Psoas muscle (tissue), 8 donors: ENCODE data around the gene COBL. TPM values are rescaled to one million over a fixed set of nuclear protein-coding genes. Genes with fewer than 3 reads are reported as not detected.

Experiments
- ATAC-seq, 4 donors: fragments of 200-7000 bp; cut with Tn5 transposase; one replicate each; pipeline ENCODE4 v1.9.1; 2020; ENCODE audit warnings: moderate library complexity in 3 of 4, mild to moderate bottlenecking in 2 of 4
- DNase-seq, 2 donors: peaks; one replicate each; pipeline ENCODE4 v3.0.0-alpha.2; 2020
- H3K27ac ChIP-seq: fragments of 200-600 bp; one replicate; pipeline ENCODE4 v1.8.0; 2022
- H3K27me3 ChIP-seq, 3 donors: fragments of 200-600 bp in 1 of 3; one replicate each; pipeline versions ENCODE4 v1.6.1 to v1.8.0; 2013 to 2022; ENCODE audit warnings: low read length in 2 of 3, mild to moderate bottlenecking in 2 of 3, moderate library complexity in 1 of 3; ENCODE audit not compliant: insufficient read depth in 3 of 3
- H3K36me3 ChIP-seq, 2 donors: fragments of 200-600 bp in 1 of 2; one replicate each; pipeline versions ENCODE4 v1.6.1 to v1.8.0; 2013 to 2022; ENCODE audit warnings: low read depth in 1 of 2, mild to moderate bottlenecking in 1 of 2, moderate library complexity in 1 of 2; ENCODE audit not compliant: insufficient read depth in 1 of 2
- H3K4me1 ChIP-seq: fragments of 200-600 bp; one replicate; pipeline ENCODE4 v1.8.0; 2022
- H3K4me3 ChIP-seq: fragments of 200-600 bp; one replicate; pipeline ENCODE4 v1.8.0; 2022; ENCODE audit warnings: mild to moderate bottlenecking
- H3K9me3 ChIP-seq: fragments of 200-600 bp; one replicate; pipeline ENCODE4 v1.8.0; 2022
- WGBS, 3 donors: extraction: QIAGEN DNeasy Blood & Tissue Kit; methylation state at CpG; one replicate each; pipeline versions ENCODE4 v1.1.6 to v1.1.7; 2013; 5-methylcytosine and 5-hydroxymethylcytosine counted together
- intact Hi-C, 2 donors: fragments of 100-400 bp; cut with DNase I; formaldehyde crosslinking; loops; one replicate each; pipeline versions ENCODE4 v1.11.0 to v1.14.2; 2022
- polyA plus RNA-seq, 3 donors: library from polyadenylated mRNA; stranded (reverse); fragments of 200-250 nt; gene quantifications; one replicate each; pipeline ENCODE4 v1.2.3, GENCODE V29; 2013
- total RNA-seq, 4 donors: library from RNA; stranded (reverse); fragmentation: NEBNext Ultra II Directional in 2 of 4; extraction: Animal tissue kit (Norgen Biotek cat#: 25700) in 2 of 4; gene quantifications; one replicate each; pipeline versions ENCODE4 v1.2.1 to v1.2.4, GENCODE V29; 2021 to 2023
- TF ChIP-seq, protein P1 (sequence below): fragments of 200-600 bp; IDR thresholded peaks from one replicate; pipeline ENCODE4 v1.8.0; 2022; ENCODE audit warnings: antibody characterized with exemption
- donor health status: healthy with polysubstance abuse.
- donor health status: DM: no; HTN: no; CAD: no; lungs with moderate emphysema.
- donor health status: Bipolar disorder and iron deficiency.
- donor health status: healthy.
- donor health status: DM: yes; HTN: yes; CAD: no.
- donor health status: DM: no; HTN: no; CAD: no.
- donor health status: DM: no; HTN: no; CAD: no.
- donor health status: DM: yes; HTN: yes; CAD: no.

Gene COBL
- total and polyA plus RNA-seq, 7 donors, result 57.5 to 139 (median 115) TPM

- intact Hi-C loops, result loop anchor here in 1 of 2 donors (5.0 to 10.0 kb wide), 2 partner anchors 281 to 388 kb away; no protein-coding TSS in a partner anchor
- no peaks in the 10 kb centered on the region for H3K9me3 ChIP-seq
Observed at GRCh38 chr7:51073171-51073570, 243.4 kb downstream of the COBL start.

DNA sequence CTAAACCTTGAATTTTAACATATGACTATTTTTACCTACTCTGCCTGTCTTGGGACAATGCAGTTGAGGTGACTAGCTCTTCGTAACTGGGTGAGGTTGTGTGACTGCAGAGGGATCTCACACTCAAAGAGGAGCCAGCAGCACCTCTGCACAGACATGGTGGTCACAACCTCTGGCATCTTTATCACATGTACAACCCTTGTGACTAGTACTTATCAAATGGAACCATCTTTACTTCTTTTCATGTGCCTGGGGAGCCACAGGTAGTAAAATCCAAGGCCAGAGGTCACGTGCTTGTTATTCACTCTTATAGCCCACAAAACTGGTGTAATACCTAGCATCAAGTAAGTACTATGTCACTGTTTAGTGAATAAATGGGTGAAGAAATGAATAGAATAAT, 244.3 kb downstream of the COBL start:
- no peak for ATAC-seq
- Histone ChIP-seq H3K36me3 (no peaks in the 10 kb centered on the region), H3K4me1 (peaks cover 15% of the 10 kb centered on the region), H3K27ac (no peak overlapping the region), H3K4me3 (no peak overlapping the region), H3K9me3 (no peaks in the 10 kb centered on the region), H3K27me3 (no peaks in the 10 kb centered on the region)
- no peak for DNase-seq
- intact Hi-C loops, result loop anchor here in 1 of 2 donors (5.0 to 10.0 kb wide), 2 partner anchors 280 to 387 kb away; no protein-coding TSS in a partner anchor
- WGBS, 3 donors, result 88 to 97% (median 96%) methylated on average over 2 of the region's 2 CpGs
- TF ChIP-seq, protein P1, sequence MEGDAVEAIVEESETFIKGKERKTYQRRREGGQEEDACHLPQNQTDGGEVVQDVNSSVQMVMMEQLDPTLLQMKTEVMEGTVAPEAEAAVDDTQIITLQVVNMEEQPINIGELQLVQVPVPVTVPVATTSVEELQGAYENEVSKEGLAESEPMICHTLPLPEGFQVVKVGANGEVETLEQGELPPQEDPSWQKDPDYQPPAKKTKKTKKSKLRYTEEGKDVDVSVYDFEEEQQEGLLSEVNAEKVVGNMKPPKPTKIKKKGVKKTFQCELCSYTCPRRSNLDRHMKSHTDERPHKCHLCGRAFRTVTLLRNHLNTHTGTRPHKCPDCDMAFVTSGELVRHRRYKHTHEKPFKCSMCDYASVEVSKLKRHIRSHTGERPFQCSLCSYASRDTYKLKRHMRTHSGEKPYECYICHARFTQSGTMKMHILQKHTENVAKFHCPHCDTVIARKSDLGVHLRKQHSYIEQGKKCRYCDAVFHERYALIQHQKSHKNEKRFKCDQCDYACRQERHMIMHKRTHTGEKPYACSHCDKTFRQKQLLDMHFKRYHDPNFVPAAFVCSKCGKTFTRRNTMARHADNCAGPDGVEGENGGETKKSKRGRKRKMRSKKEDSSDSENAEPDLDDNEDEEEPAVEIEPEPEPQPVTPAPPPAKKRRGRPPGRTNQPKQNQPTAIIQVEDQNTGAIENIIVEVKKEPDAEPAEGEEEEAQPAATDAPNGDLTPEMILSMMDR, result no peak

More at GRCh38 chr7:51073171-51073570, 243.4 kb downstream of the COBL start:
- no peak for ATAC-seq
- no peak for DNase-seq
- TF ChIP-seq, protein P1, result no peak
- Histone ChIP-seq H3K4me1 (peaks cover 18% of the 10 kb centered on the region), H3K4me3 (no peak overlapping the region), H3K27ac (no peak overlapping the region), H3K27me3 (no peaks in the 10 kb centered on the region), H3K36me3 (no peaks in the 10 kb centered on the region)
- 73 to 93% (median 88%) methylated on average over 8 of the region's 8 CpGs for WGBS, 3 donors

DNA sequence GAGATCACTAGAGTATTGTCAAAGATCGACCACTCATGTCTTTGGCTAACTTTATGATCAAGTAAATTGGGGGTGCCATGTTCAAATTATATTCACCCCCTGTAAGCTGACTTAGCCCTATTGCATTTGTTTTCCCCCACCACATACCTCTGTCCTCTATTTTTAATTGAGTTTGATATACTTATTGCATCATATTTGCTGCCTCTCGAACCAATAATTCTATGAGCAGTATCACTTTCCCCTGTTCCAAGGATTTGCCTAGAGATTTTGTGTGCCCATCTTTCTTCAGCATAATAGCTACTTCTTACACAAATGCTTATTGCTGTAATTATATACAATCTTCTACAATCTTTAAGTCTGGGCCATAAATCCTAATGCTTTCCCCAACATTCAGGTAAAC, 245.2 kb downstream of the COBL start:
- Histone ChIP-seq H3K27ac (no peak overlapping the region), H3K4me1 (peaks cover 14% of the 10 kb centered on the region)
- WGBS, 3 donors, result 81 to 96% (median 87%) methylated on average over 2 of the region's 2 CpGs

DNA sequence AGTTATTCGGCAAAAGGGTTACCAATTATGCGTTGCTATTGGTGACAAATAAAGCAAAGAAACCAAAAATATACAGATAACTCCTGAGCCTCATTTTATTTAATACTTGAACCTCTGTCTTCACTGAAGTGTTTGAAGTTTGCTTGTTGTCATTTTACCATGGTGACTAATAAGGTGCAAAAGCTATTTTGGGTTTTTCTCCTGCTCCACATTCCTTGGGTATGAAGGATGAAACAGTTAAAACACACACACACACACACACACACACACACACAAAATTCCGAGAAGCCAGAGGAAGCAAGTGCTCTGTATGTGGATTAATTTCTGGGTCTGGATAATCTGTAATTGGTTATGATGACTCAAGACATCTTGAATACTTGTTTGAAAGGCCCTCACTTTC, 246.5 kb downstream of the COBL start:
- no peak overlapping the region for H3K27ac ChIP-seq
- H3K36me3 ChIP-seq, result no peaks in the 10 kb centered on the region
- no peaks in the 10 kb centered on the region for H3K9me3 ChIP-seq
- WGBS, 3 donors, result 58 to 59% (median 59%) methylated on average over 3 of the region's 3 CpGs
- TF ChIP-seq, protein P1, result no peak
- ATAC-seq (no peak), DNase-seq (no peak)
- peaks cover 6% of the 10 kb centered on the region for H3K4me1 ChIP-seq
- intact Hi-C loops, result loop anchor here in 1 of 2 donors (5.0 to 10.0 kb wide), 2 partner anchors 278 to 385 kb away; no protein-coding TSS in a partner anchor
- H3K27me3 ChIP-seq, result no peaks in the 10 kb centered on the region
- H3K4me3 ChIP-seq, result no peak overlapping the region

More for the DNA sequence above, 245.2 kb downstream of the COBL start:
- no peak for DNase-seq
- Histone ChIP-seq H3K36me3 (no peaks in the 10 kb centered on the region), H3K4me3 (no peak overlapping the region), H3K27me3 (no peaks in the 10 kb centered on the region), H3K9me3 (no peaks in the 10 kb centered on the region)
- no peak for ATAC-seq
- TF ChIP-seq, protein P1, result no peak
- intact Hi-C loops, result loop anchor here in 1 of 2 donors (5.0 to 10.0 kb wide), 2 partner anchors 279 to 387 kb away; no protein-coding TSS in a partner anchor
